WI38 (cell line): ENCODE data around the gene OR8A1.

Experiments
- H3K4me3 ChIP-seq: 2 replicates; pipeline ENCODE4 v1.5.1; 2011; ENCODE audit warnings: low read depth, mild to moderate bottlenecking, control low read depth, low read length
- TF ChIP-seq, protein P1 (sequence below): IDR thresholded peaks from 2 replicates; pipeline ENCODE4 v1.5.1; 2012; ENCODE audit warnings: low read depth, mild to moderate bottlenecking, control low read depth, low read length

The OR8A1 gene

GRCh38 chr11:124569697-124570096 is at the start of gene OR8A1:
OR8A1 (plus strand) TSS chr11:124569997; CDS start chr11:124570120, 123 bp downstream.
- no peak within 1 kb of the TSS for H3K4me3 ChIP-seq
- TF ChIP-seq, protein P1, sequence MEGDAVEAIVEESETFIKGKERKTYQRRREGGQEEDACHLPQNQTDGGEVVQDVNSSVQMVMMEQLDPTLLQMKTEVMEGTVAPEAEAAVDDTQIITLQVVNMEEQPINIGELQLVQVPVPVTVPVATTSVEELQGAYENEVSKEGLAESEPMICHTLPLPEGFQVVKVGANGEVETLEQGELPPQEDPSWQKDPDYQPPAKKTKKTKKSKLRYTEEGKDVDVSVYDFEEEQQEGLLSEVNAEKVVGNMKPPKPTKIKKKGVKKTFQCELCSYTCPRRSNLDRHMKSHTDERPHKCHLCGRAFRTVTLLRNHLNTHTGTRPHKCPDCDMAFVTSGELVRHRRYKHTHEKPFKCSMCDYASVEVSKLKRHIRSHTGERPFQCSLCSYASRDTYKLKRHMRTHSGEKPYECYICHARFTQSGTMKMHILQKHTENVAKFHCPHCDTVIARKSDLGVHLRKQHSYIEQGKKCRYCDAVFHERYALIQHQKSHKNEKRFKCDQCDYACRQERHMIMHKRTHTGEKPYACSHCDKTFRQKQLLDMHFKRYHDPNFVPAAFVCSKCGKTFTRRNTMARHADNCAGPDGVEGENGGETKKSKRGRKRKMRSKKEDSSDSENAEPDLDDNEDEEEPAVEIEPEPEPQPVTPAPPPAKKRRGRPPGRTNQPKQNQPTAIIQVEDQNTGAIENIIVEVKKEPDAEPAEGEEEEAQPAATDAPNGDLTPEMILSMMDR: no peak

- TF ChIP-seq, protein P1: no peak
- H3K4me3 ChIP-seq: no peak overlapping the region
Observed at GRCh38 chr11:124520550-124520854, 49.3 kb upstream of the OR8A1 start.

GRCh38 chr11:124533626-124534025 is 36.2 kb upstream of the OR8A1 start:
- TF ChIP-seq, protein P1: no peak
- H3K4me3 ChIP-seq: no peak overlapping the region

GRCh38 chr11:124534051-124534450 is 35.7 kb upstream of the OR8A1 start:
- no peak overlapping the region for H3K4me3 ChIP-seq
- TF ChIP-seq, protein P1: no peak

- TF ChIP-seq, protein P1: no peak
- H3K4me3 ChIP-seq: no peak overlapping the region
Observed at GRCh38 chr11:124535552-124536232, 34.1 kb upstream of the OR8A1 start.

GRCh38 chr11:124536520-124536919 is 33.3 kb upstream of the OR8A1 start:
- H3K4me3 ChIP-seq: no peak overlapping the region
- TF ChIP-seq, protein P1: no peak

DNA sequence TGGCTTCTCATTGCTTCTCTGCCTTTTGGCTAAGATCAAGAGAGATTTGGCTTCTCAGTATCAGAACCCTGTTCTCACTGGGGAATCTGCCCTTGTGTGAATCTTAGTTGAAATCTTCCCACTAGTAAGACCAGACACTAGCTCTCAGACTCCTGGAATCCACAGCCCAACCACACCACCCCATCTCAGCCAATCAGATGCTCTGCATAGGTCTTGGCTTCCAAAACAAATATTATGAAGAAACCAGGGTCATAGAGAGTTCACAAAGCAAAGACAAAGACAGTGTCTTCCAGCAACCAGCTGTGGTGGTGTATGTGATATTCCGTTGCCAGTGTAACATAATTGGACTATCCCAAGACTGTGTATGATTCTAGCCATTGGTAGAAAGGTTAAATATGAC is 31.8 kb upstream of the OR8A1 start:
- TF ChIP-seq, protein P1: no peak
- no peak overlapping the region for H3K4me3 ChIP-seq
